Keratinocyte (primary cell): ENCODE results near the gene CACNB2. TPM values are rescaled to one million over a fixed set of nuclear protein-coding genes. Genes with fewer than 3 reads are reported as not detected.

Source experiments
- DNase-seq: peaks from one replicate; pipeline ENCODE4 v3.0.0-alpha.2; 2011; ENCODE audit warnings: low read depth, missing footprints, low spot score
- FAIRE-seq: peaks from 2 replicates; lab custom pipeline; 2011; peaks lifted over from hg19 to GRCh38; lab: Jason Lieb, UNC
- H2AFZ ChIP-seq: 2 replicates; pipeline ENCODE4 v1.6.0; 2012; ENCODE audit warnings: low read length, control low read depth, inconsistent platforms; ENCODE audit not compliant: control insufficient read depth
- H3K27ac ChIP-seq: 2 replicates; pipeline ENCODE4 v1.5.1; 2011; ENCODE audit warnings: low read length; ENCODE audit not compliant: control insufficient read depth, insufficient read depth
- H3K27me3 ChIP-seq: 3 replicates; pipeline ENCODE4 v1.6.0; 2011; ENCODE audit warnings: low read length; ENCODE audit not compliant: control insufficient read depth, insufficient read depth; ENCODE audit errors: extremely low read depth
- H3K36me3 ChIP-seq, 2 experiments: 2 replicates in 1 of 2; 3 replicates in 1 of 2; pipeline ENCODE4 v1.5.1; 2011; ENCODE audit warnings: low read length in 2 of 2, mild to moderate bottlenecking in 1 of 2; ENCODE audit not compliant: control insufficient read depth in 2 of 2, insufficient read depth in 2 of 2; ENCODE audit errors: extremely low read depth in 1 of 2
- H3K4me1 ChIP-seq: 3 replicates; pipeline ENCODE4 v1.5.1; 2011; ENCODE audit warnings: low read length; ENCODE audit not compliant: control insufficient read depth, insufficient read depth; ENCODE audit errors: extremely low read depth
- H3K4me2 ChIP-seq: 3 replicates; pipeline ENCODE4 v1.6.0; 2011; ENCODE audit warnings: low read depth, low read length; ENCODE audit not compliant: control insufficient read depth, insufficient read depth; ENCODE audit errors: extremely low read depth
- H3K4me3 ChIP-seq, 3 experiments: fragments of 200-600 bp in 1 of 3; sonication (generic) in 1 of 3; 2 replicates in 2 of 3; 3 replicates in 1 of 3; pipeline ENCODE4 v1.5.1; 2011 to 2016; ENCODE audit warnings: low read length in 3 of 3, mild to moderate bottlenecking in 3 of 3, control low read depth in 2 of 3, inconsistent platforms in 1 of 3, low read depth in 1 of 3, mixed read lengths in 1 of 3, mixed run types in 1 of 3, moderate library complexity in 1 of 3; ENCODE audit not compliant: control insufficient read depth in 2 of 3, insufficient read depth in 2 of 3; ENCODE audit errors: extremely low read depth in 1 of 3
- H3K79me2 ChIP-seq: 2 replicates; pipeline ENCODE4 v1.6.0; 2012; ENCODE audit warnings: low read length; ENCODE audit not compliant: control insufficient read depth, insufficient read depth
- H3K9ac ChIP-seq: 3 replicates; pipeline ENCODE4 v1.6.0; 2011; ENCODE audit warnings: low read length; ENCODE audit not compliant: control insufficient read depth, insufficient read depth; ENCODE audit errors: extremely low read depth
- H3K9me1 ChIP-seq: 3 replicates; pipeline ENCODE4 v1.6.0; 2011; ENCODE audit warnings: low read length; ENCODE audit not compliant: control insufficient read depth, insufficient read depth; ENCODE audit errors: extremely low read depth
- H3K9me3 ChIP-seq: 2 replicates; pipeline ENCODE4 v1.5.1; 2012; ENCODE audit warnings: low read depth, low read length; ENCODE audit not compliant: control insufficient read depth
- H4K20me1 ChIP-seq: 3 replicates; pipeline ENCODE4 v1.6.0; 2011; ENCODE audit warnings: low read length; ENCODE audit not compliant: control insufficient read depth, insufficient read depth; ENCODE audit errors: extremely low read depth
- EZH2 ChIP-seq: IDR thresholded peaks from one replicate; pipeline ENCODE4 v1.6.1; 2012; ENCODE audit warnings: inconsistent platforms, mild to moderate bottlenecking, low read length, moderate library complexity
- dilution Hi-C: fragments of 300-500 bp; cut with MboI; formaldehyde crosslinking; loops from one replicate; pipeline ENCODE4 v1.7.0; 2020; ENCODE audit warnings: low sequenced_read_pairs; ENCODE audit not compliant: extremely low pct_ligation_motif_present
- polyA plus RNA-seq, 5 experiments: library from polyadenylated mRNA; depleted of rRNA in 3 of 5; stranded (reverse) in 3 of 5; stranded (forward) in 1 of 5; unstranded in 1 of 5; fragments of >200 nt; gene quantifications; 1 replicate in 1 of 5; 2 replicates in 3 of 5; 3 replicates in 1 of 5; pipeline versions ENCODE4 v1.2.1 to v1.2.3, GENCODE V29; 2011 to 2012; ENCODE audit warnings: missing spikeins in 2 of 5, low read depth in 1 of 5, low replicate concordance in 1 of 5
- TF ChIP-seq, protein P1 (sequence below), 3 experiments: IDR thresholded peaks in 1 of 3; conservative IDR thresholded peaks in 1 of 3; optimal IDR thresholded peaks in 1 of 3; 2 replicates in 2 of 3; 3 replicates in 1 of 3; pipeline versions ENCODE3 to v1.5.1; 2011; ENCODE audit warnings: low read length in 3 of 3, mild to moderate bottlenecking in 3 of 3, moderate library complexity in 2 of 3, control low read depth in 1 of 3, inconsistent platforms in 1 of 3; ENCODE audit not compliant: insufficient read depth in 2 of 3; ENCODE audit errors: extremely low read depth in 1 of 3

The CACNB2 gene
- polyA plus RNA-seq, 1 donor (not counting 4 experiments of a cell fraction or from before 2014, with no cell fraction given) = 0.03 TPM

GRCh38 chr10:18377898-18378297 lies 237.7 kb downstream of the CACNB2 start:
- no peak for FAIRE-seq
- H4K20me1 ChIP-seq = no peaks in the 10 kb centered on the region
- dilution Hi-C loops = no loop called here
- no peak overlapping the region for H3K4me3 ChIP-seq
- TF ChIP-seq, protein P1, sequence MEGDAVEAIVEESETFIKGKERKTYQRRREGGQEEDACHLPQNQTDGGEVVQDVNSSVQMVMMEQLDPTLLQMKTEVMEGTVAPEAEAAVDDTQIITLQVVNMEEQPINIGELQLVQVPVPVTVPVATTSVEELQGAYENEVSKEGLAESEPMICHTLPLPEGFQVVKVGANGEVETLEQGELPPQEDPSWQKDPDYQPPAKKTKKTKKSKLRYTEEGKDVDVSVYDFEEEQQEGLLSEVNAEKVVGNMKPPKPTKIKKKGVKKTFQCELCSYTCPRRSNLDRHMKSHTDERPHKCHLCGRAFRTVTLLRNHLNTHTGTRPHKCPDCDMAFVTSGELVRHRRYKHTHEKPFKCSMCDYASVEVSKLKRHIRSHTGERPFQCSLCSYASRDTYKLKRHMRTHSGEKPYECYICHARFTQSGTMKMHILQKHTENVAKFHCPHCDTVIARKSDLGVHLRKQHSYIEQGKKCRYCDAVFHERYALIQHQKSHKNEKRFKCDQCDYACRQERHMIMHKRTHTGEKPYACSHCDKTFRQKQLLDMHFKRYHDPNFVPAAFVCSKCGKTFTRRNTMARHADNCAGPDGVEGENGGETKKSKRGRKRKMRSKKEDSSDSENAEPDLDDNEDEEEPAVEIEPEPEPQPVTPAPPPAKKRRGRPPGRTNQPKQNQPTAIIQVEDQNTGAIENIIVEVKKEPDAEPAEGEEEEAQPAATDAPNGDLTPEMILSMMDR (optimal IDR thresholded peaks at IDR 0.05 in 1 of 3, IDR thresholded peaks at IDR 0.05 in 1 of 3, conservative IDR thresholded peaks at IDR 0.05 in 1 of 3; ENCODE audit: extremely low read depth in 1 of 3, insufficient read depth in 2 of 3, low read length in 3 of 3) = no peak
- TF ChIP-seq EZH2 = no peak
- no peaks in the 10 kb centered on the region for H3K9me3 ChIP-seq
- no peak overlapping the region for H3K27ac ChIP-seq
- no peak overlapping the region for H3K9ac ChIP-seq
- no peaks in the 10 kb centered on the region for H3K9me1 ChIP-seq
- H2AFZ ChIP-seq = no peak overlapping the region
- no peak for DNase-seq
- H3K27me3 ChIP-seq = no peaks in the 10 kb centered on the region
- H3K36me3 ChIP-seq = no peaks in the 10 kb centered on the region
- no peaks in the 10 kb centered on the region for H3K4me1 ChIP-seq
- no peaks in the 10 kb centered on the region for H3K79me2 ChIP-seq
- H3K4me2 ChIP-seq = no peak overlapping the region

GRCh38 chr10:18378766-18379165 lies 238.5 kb downstream of the CACNB2 start:
- no peaks in the 10 kb centered on the region for H3K9me3 ChIP-seq
- no peak for TF ChIP-seq EZH2
- no peak overlapping the region for H3K9ac ChIP-seq
- no peak for DNase-seq
- no peak overlapping the region for H3K27ac ChIP-seq
- H2AFZ ChIP-seq = no peak overlapping the region
- no peaks in the 10 kb centered on the region for H4K20me1 ChIP-seq
- H3K4me2 ChIP-seq = no peak overlapping the region
- H3K36me3 ChIP-seq = no peaks in the 10 kb centered on the region
- dilution Hi-C loops = no loop called here
- H3K4me3 ChIP-seq = no peak overlapping the region
- FAIRE-seq = no peak
- no peaks in the 10 kb centered on the region for H3K79me2 ChIP-seq
- no peaks in the 10 kb centered on the region for H3K4me1 ChIP-seq
- H3K27me3 ChIP-seq = no peaks in the 10 kb centered on the region
- H3K9me1 ChIP-seq = no peaks in the 10 kb centered on the region

GRCh38 chr10:18381679-18382078 lies 241.5 kb downstream of the CACNB2 start:
- dilution Hi-C loops = no loop called here
- FAIRE-seq = no peak

More at GRCh38 chr10:18381679-18382078, 241.5 kb downstream of the CACNB2 start:
- H3K27me3 ChIP-seq = no peaks in the 10 kb centered on the region
- no peaks in the 10 kb centered on the region for H3K9me3 ChIP-seq
- H3K4me3 ChIP-seq = no peak overlapping the region
- no peaks in the 10 kb centered on the region for H4K20me1 ChIP-seq
- H3K79me2 ChIP-seq = no peaks in the 10 kb centered on the region
- no peaks in the 10 kb centered on the region for H3K4me1 ChIP-seq
- H3K27ac ChIP-seq = no peak overlapping the region
- no peaks in the 10 kb centered on the region for H3K9me1 ChIP-seq
- no peak overlapping the region for H2AFZ ChIP-seq
- no peak overlapping the region for H3K4me2 ChIP-seq
- DNase-seq = no peak
- no peak overlapping the region for H3K9ac ChIP-seq
- no peaks in the 10 kb centered on the region for H3K36me3 ChIP-seq
- TF ChIP-seq, protein P1 (optimal IDR thresholded peaks at IDR 0.05 in 1 of 3, IDR thresholded peaks at IDR 0.05 in 1 of 3, conservative IDR thresholded peaks at IDR 0.05 in 1 of 3; ENCODE audit: extremely low read depth in 1 of 3, insufficient read depth in 2 of 3, low read length in 3 of 3) = no peak
- TF ChIP-seq EZH2 = no peak
